DND-41 (cell line): ENCODE data around the gene WNT8B.

ENCODE experiments used
- ATAC-seq: fragments of 200-7000 bp; cut with Tn5 transposase; 3 replicates; pipeline ENCODE4 v1.9.1; 2021; ENCODE audit warnings: low read depth; ENCODE audit not compliant: insufficient read depth
- DNase-seq: peaks from one replicate; pipeline ENCODE4 v3.0.0-alpha.2; 2020
- H2AFZ ChIP-seq: 2 replicates; pipeline ENCODE4 v1.6.0; 2012; ENCODE audit warnings: low read depth, low read length
- H3K27ac ChIP-seq: 2 replicates; pipeline ENCODE4 v1.5.1; 2012; ENCODE audit warnings: low read length, inconsistent platforms
- H3K27me3 ChIP-seq: fragments of 200-600 bp; sonication (generic); 2 replicates; pipeline ENCODE4 v1.6.0; 2012; ENCODE audit warnings: low read length, mild to moderate bottlenecking, inconsistent platforms; ENCODE audit not compliant: insufficient read depth, poor library complexity
- H3K36me3 ChIP-seq: 2 replicates; pipeline ENCODE4 v1.5.1; 2012; ENCODE audit warnings: low read length, inconsistent platforms; ENCODE audit not compliant: insufficient read depth
- H3K4me1 ChIP-seq: 2 replicates; pipeline ENCODE4 v1.5.1; 2012; ENCODE audit warnings: mild to moderate bottlenecking, low read length; ENCODE audit not compliant: insufficient read depth
- H3K4me2 ChIP-seq: 2 replicates; pipeline ENCODE4 v1.6.0; 2012; ENCODE audit warnings: mild to moderate bottlenecking, moderate library complexity, low read length, inconsistent platforms; ENCODE audit not compliant: insufficient read depth
- H3K4me3 ChIP-seq, 2 experiments: fragments of 200-600 bp in 1 of 2; shearing (Covaris generic) in 1 of 2; 2 replicates each; pipeline ENCODE4 v1.5.1; 2012 to 2016; ENCODE audit warnings: inconsistent platforms in 2 of 2, low read length in 2 of 2, mild to moderate bottlenecking in 2 of 2, low read depth in 1 of 2, moderate library complexity in 1 of 2
- H3K79me2 ChIP-seq: 2 replicates; pipeline ENCODE4 v1.6.0; 2012; ENCODE audit warnings: low read length, inconsistent platforms; ENCODE audit not compliant: insufficient read depth
- H3K9ac ChIP-seq: 2 replicates; pipeline ENCODE4 v1.6.0; 2012; ENCODE audit warnings: low read depth, mild to moderate bottlenecking, inconsistent platforms, low read length, moderate library complexity
- H3K9me3 ChIP-seq: 2 replicates; pipeline ENCODE4 v1.5.1; 2012; ENCODE audit warnings: low read length, moderate library complexity, mild to moderate bottlenecking, inconsistent platforms; ENCODE audit not compliant: insufficient read depth, severe bottlenecking
- H4K20me1 ChIP-seq: 2 replicates; pipeline ENCODE4 v1.6.0; 2012; ENCODE audit warnings: low read length; ENCODE audit not compliant: insufficient read depth
- CTCF ChIP-seq: IDR thresholded peaks from 2 replicates; pipeline ENCODE4 v1.5.1; 2012; ENCODE audit warnings: borderline replicate concordance, low read length, moderate library complexity, mild to moderate bottlenecking; ENCODE audit not compliant: poor library complexity, severe bottlenecking; ENCODE audit errors: extremely low read depth
- EZH2 ChIP-seq: IDR thresholded peaks from 3 replicates; pipeline ENCODE4 v1.6.1; 2012; ENCODE audit warnings: borderline replicate concordance, low read depth, mild to moderate bottlenecking, moderate library complexity, low read length, inconsistent platforms; ENCODE audit not compliant: severe bottlenecking

WNT8B gene

GRCh38 chr10:100529475-100530298 lies 66.9 kb downstream of the WNT8B start, which contains the start of gene NDUFB8:
Gene NDUFB8 (minus strand): TSS chr10:100529871. CDS start chr10:100529851, 20 bp downstream.
- DNase-seq, result peak; percentile 90
- Histone ChIP-seq H3K4me3 (peak within 1 kb of the TSS; percentile 88), H3K9ac (peak within 1 kb of the TSS; percentile 82), H3K27ac (peak within 1 kb of the TSS; percentile 92), H3K27me3 (no peaks in the 10 kb centered on the region), H3K4me1 (peaks cover 53% of the 10 kb centered on the region), H3K9me3 (no peaks in the 10 kb centered on the region), H3K36me3 (peaks cover 38% of the 10 kb centered on the region), H4K20me1 (peaks cover 10% of the 10 kb centered on the region; the same call in 1 of the 2 replicates), H3K4me2 (peak within 1 kb of the TSS; percentile 77), H3K79me2 (peaks cover 42% of the 10 kb centered on the region), H2AFZ (peak within 1 kb of the TSS; percentile 95)
- no peak for TF ChIP-seq EZH2
- no peak for TF ChIP-seq CTCF
- peak; percentile 86 for ATAC-seq

- Histone ChIP-seq H3K4me2 (no peak overlapping the region), H3K9me3 (no peaks in the 10 kb centered on the region), H3K79me2 (peaks cover 49% of the 10 kb centered on the region), H3K27ac (no peak overlapping the region), H3K36me3 (peaks cover 22% of the 10 kb centered on the region), H3K4me1 (peaks cover 62% of the 10 kb centered on the region), H4K20me1 (peaks cover 11% of the 10 kb centered on the region; the same call in 1 of the 2 replicates), H3K27me3 (no peaks in the 10 kb centered on the region), H3K9ac (no peak overlapping the region), H3K4me3 (no peak overlapping the region), H2AFZ (no peak overlapping the region)
- TF ChIP-seq CTCF (no peak), EZH2 (no peak)
- no peak for ATAC-seq
- no peak for DNase-seq
These were observed 69.0 kb downstream of the WNT8B start for GRCh38 chr10:100531761-100532160.
